GM18517 (cell line): ENCODE measurements around the gene ARHGAP26.

Source experiments
- ATAC-seq: cut with Tn5 transposase; IDR thresholded peaks from one replicate; pipeline ENCODE4 v1.9.1; 2021; ENCODE audit warnings: mild to moderate bottlenecking, moderate library complexity; ENCODE audit not compliant: unreplicated experiment

The ARHGAP26 gene

GRCh38 chr5:143130613-143131305 lies 360.6 kb downstream of the ARHGAP26 start:
- ATAC-seq, result no peak

DNA sequence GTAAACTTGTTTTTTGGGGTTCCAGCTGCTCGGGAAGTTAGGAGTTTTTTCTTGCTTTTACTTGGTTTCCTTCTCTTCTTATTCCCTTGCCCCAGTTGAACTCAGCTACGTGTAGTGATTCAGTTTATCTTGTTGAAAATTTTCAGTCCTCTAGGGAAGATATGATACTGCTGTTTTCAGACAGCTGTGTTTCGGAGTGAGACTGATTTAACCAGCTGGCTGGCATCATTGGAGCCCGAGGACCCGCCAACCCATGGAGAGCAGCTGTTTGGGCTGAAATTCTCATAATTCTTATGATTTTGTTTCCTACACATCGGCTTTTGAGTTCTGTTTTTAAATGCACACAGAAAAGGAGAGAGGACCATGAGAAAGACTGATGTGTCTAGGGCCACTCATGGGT lies 361.8 kb downstream of the ARHGAP26 start:
- no peak for ATAC-seq

DNA sequence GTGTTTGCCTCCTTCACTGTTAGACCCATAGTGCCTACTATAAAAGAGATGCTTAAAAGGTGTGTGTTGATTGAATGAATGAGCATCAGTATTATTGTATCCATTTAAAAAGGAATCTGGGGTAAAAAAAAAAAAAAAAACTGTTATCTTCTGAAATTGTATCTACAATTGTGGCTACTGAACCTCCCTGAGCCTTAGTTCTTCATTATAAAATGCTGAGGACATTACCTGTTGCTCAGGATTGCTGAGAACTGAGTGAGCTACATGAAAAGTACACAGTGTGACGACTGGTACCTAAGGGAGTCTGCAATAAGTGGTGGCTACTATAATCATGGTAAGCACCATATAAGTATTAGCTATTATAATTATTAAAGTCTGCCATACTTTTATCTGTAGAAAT lies 362.6 kb downstream of the ARHGAP26 start:
- ATAC-seq, result no peak

DNA sequence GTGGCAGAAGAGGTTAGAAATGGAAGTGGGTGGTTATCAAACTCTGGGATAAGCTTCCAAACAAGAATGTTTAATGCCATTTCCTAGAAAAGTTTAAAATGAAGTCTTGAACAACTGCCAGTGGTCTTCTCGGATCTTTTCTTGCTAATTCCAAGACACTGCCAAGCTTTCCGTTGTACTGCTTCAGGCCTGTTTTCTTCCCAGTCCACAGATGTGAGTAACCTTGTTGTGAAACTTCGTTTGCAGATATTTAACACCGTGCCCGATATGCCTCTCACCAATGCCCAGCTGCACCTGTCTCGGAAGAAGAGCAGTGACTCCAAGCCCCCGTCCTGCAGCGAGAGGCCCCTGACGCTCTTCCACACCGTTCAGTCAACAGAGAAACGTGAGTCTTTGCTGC lies 363.5 kb downstream of the ARHGAP26 start:
- no peak for ATAC-seq

DNA sequence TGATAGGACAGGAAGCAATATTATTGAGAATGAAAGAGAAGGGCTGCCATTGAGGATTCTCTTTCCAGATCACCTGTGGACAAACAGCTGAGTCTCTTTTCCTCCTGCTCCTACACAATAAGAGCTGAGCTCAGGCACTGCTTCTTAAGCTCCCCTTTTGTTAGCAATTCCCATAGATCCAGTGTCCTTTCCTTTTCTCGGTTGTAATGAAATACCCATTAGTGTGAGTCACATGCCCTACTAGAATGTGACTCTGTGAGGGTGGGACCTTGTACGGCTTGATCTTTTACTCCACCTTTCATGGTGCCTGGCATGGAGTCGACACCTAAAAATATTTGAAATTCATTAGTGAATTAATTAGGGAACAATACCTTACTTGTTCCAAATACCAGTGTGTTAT lies 364.1 kb downstream of the ARHGAP26 start:
- ATAC-seq, result no peak

DNA sequence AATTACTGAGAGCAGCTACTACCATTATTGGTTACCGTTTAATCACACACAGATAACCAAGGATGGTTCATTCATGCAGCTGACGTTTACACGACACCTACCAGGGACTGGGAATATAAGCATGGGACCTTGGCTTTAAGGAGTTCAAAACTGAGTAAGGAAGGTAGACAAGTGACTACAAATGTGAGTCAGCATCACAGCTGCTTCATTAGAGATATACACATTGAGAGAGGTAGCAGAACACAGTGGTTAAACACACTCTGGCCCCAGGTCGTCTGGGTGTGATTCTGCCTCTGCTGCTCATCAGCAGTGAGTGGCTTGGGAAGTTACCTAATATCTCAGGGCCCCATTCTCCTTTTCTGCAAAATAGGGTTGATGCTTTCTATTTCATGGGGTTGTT lies 364.7 kb downstream of the ARHGAP26 start:
- ATAC-seq, result no peak

DNA sequence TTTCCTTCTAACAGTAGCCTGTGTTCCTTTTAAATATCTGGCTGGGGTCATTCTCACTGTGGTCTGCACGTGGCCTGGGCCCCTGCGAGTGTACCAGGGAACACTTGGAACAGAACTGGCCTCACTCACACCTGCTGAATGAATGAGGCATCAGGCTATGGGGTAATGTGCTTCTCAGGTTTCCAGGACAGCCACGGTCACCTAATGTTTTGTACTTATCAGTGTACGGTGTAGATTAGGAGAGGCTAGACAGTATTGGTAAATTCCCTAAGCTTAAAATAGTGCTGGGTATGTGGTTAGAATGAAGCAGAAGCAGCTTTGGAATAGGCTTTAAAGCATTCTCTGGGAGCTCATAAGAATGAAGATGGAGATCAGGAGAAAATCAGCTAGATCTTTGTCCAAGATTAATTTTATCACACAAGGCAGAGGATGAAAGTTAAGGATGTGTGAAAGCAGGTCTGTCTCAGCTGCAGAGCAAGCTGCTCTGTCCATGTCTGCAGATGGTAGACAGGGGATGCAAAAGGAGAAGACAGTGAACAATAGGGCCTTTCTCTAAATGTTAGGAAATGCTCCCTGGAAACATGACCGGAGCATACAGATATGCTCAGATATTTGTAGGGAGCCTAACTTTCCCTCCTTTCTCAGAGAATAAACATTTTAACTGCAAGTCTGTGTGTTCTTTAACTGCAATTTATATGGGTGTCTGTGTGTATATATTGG lies 365.8 kb downstream of the ARHGAP26 start:
- ATAC-seq, result no peak

DNA sequence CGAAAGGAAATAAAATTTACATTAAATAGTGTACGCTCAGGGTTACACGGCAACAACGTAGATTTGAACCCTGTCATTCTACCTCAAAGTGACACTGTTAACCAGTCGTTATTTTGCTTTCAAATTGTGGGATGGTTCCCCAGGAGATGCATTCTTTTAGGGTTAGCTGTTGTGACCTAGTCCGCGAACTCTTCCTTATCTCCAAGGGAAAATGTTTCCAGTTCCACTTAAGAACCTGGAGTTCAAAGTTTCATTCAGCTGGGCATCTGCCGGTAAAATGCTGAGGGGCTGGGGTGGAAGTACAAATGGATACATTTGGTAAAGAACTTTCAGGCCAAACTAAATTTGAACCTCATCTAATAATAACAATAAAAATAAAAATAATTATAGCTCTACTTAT lies 368.7 kb downstream of the ARHGAP26 start:
- ATAC-seq, result no peak

- ATAC-seq, result no peak
These were observed 369.4 kb downstream of the ARHGAP26 start for GRCh38 chr5:143139585-143139984.

- ATAC-seq, result no peak
These were observed 370.5 kb downstream of the ARHGAP26 start for GRCh38 chr5:143140492-143141203.

- no peak for ATAC-seq
These were observed 371.5 kb downstream of the ARHGAP26 start for GRCh38 chr5:143141652-143142051.

- ATAC-seq, result no peak
These were observed 372.6 kb downstream of the ARHGAP26 start for GRCh38 chr5:143142596-143143435.

DNA sequence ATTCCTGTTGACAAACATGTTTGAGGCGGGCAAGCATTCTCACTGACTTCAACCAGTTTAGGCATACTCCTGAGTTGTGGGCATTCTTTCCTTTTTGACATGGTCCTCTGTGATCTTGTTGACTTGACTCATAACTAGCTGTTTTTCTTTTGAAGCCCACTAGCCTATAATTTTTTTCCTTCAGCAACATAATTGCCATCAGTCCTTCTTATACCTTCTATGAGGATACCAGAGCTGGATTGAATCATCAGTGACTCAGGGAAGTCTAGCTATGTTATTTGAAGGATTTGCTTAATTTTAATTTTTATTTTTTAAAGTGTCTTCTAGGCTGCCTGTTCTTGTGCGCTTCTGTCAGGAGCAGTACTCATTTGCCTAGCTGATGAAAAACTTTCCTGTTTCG lies 373.8 kb downstream of the ARHGAP26 start:
- no peak for ATAC-seq

- ATAC-seq, result no peak
These were observed 375.3 kb downstream of the ARHGAP26 start for GRCh38 chr5:143145243-143146160.

DNA sequence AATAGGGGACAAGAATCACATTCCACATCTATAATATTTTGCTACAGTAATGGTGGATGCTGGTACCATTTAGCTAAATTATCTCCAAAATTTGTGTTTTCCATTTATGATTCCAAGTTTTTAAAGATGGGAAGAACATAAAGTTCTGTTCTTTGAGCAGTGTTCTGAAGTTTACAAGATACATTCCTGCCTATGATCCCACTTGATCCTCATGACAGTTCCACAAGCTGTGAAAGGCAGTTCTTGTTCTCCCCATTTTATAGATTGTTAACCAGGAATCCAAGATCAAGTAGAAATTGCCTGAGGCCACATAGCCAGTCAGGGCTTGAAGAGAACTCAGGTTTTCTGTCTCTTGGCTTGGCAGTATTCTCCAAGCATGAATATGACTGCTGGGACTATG lies 376.0 kb downstream of the ARHGAP26 start:
- ATAC-seq, result no peak

GRCh38 chr5:143147383-143147782 lies 377.2 kb downstream of the ARHGAP26 start:
- ATAC-seq, result no peak

DNA sequence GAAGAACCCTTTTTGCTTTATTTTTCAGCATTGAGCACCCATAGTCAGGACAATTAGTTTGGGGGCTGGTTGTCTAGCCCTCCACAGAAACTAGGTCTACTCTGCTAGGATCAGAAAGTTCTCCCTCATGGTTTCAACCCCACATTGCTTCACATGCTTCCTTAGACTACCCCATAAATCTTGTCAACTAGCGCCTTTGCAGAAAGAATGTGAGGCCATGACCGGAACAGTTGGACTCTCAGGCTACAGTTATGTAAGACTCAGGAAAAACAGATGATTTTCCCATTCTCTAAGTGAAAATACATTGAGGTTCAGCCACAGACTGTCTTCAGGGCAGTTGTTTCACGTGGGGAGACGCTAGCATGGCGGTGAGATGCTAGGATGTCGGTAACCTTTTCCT lies 377.7 kb downstream of the ARHGAP26 start:
- no peak for ATAC-seq

- ATAC-seq, result no peak
These were observed 378.6 kb downstream of the ARHGAP26 start for GRCh38 chr5:143148771-143149170.

- ATAC-seq, result no peak
These were observed 379.6 kb downstream of the ARHGAP26 start for GRCh38 chr5:143149759-143150158.

DNA sequence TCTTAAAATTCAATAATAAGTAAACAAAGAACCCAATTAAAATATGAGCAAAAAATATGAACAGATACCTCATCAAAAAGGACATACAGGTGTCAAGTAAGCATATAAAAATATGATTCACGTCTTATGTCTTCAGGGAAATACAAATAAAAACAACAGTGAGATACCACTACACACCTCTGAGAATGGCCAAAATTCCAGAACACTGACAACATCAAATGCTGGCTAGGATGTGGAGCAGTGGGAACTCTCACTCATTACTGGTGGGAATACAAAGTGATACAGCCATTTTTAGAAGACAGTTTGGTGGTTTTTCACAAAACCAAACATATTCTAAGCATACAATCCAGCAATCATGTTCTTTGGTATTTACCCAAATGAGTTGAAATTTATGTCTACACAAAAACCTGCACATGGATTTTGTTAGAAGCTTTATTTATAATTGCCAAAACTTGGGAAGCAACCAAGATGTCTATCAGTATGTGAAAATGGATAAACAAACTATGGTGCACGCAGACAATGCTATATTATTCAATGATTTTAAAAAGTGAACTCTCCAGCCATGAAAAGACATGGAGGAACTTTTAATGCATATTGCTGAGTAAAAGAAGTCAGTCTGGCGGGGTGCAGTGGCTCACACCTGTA lies 381.0 kb downstream of the ARHGAP26 start:
- no peak for ATAC-seq
